Activated gamma-delta T cell treated with Interleukin-2 at 50 U/mL for 16 hours (primary cell): ENCODE results near the gene UGT3A1.
A peak's percentile ranks its signal among the peaks of the same experiment; 100 is the strongest.
"Not testable (repeated sequence)": the region's sequence is repeated elsewhere in the genome, so short reads cannot be mapped to it uniquely, and the experiment has no call there.

Source experiments
- DNase-seq: peaks from one replicate; pipeline ENCODE4 v3.0.0-alpha.2; 2020

UGT3A1 gene

DNA sequence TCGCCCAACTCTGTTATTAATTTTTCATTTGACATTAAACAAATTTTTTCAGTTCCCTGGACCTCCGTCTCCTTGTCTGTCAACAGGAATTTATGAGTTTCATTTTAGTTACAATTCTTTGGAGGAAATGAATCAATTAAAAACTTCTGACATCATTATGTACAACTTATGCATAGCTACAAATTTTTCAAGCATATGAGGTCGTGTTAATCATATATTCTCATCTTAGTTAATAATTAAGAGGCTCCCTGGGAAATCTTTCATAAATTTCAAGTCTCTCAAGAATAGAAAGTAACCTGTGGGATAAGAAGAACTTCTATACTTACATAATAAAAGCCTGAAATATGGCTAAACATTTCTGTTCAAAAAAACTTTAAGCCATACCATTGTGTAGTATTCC lies 3.4 kb downstream of the UGT3A1 start:
- no peak for DNase-seq

GRCh38 chr5:35979715-35980114 lies 11.5 kb downstream of the UGT3A1 start:
- no peak for DNase-seq

DNA sequence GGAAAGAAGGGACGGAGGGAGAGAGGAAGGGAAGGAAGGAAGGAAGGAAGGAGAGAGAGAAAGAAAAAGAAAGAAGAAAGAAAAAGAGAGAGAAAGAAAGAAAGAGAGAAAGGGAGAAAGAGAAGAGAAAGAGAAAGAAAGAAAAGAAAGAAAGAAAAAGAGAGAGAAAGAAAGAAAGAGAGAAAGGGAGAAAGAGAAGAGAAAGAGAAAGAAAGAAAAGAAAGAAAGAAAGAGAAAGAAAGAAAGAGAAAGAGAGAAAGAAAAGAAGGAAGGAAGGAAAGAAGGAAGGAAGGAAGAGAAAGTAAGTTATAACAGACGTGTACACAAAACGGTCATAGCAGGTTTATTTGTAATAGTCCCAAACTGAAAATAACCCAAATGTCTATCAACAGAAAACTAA lies 14.3 kb downstream of the UGT3A1 start:
- not testable (repeated sequence) for DNase-seq

- DNase-seq, result no peak
Observed at GRCh38 chr5:35974570-35974969, 16.6 kb downstream of the UGT3A1 start.

GRCh38 chr5:35971878-35972210 lies 19.3 kb downstream of the UGT3A1 start:
- no peak for DNase-seq

DNA sequence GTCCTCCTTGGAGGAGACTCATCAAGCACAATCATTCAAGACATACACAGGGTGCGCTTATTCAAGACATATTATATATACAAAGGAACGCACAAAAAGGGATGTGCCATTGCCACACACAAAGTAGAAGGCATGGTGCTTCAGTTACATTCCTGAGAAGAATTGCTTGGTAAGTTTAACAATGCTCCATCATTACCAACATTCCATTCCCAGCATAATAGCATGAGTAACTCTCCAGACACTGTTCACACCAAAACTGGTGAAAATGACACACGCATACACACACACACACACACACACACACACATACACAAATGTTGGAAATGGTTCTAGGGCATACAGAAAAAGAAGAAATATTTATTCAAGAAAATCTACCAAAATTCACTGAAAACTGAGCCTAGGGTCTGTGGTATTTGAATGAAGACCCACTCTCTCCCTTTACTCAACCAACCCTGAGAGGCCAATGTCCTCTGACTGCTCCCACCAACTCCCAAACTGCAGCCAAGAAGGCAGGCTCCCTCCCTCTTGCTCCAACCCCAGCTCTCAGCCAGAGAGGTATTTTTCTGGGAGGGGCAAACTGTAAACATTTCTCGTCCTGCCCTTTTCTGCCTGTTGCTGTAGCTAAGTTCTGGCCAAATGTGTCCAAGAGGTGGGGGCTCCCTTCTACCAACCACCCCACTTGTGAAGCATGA lies 19.9 kb downstream of the UGT3A1 start:
- no peak for DNase-seq

- DNase-seq, result no peak
Observed at GRCh38 chr5:35963381-35963843, 27.8 kb downstream of the UGT3A1 start.

DNA sequence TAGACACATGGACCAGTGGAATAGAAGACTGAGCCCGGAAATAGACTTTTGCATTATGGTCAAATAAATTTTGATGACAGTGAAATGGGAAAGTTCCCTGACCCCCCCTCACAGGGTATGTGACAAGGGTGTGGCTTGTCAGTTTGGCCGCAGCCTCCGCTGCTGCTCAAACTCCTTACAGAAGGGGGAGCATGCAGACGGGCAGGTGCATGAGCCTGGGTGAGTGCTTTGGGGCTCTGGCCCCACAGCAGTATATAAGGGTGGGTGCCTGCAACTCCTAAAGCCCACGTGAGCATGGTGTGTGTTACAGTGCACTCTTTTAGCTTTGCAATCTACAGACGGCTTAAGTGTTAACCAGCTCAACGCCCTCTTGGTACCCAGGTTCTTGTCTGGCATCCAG lies 30.9 kb downstream of the UGT3A1 start:
- no peak for DNase-seq

DNA sequence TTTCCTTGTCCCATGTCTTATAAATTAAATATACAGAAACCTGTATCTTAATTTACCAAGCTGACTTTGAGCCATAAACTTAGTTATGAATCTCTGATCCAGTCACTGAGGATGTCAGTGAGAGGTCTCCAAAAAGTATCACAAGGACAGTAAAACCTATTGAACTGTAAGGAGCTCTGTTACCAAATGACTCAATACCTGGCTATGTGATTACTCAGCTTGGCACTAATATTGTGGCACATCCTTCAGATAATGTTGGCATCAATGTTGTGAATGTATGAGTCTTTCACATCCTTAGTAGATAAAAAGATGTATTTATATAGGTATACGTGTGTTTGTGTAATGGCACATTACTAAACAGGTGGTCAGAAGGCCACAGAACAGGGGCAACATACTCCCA lies 34.8 kb downstream of the UGT3A1 start:
- no peak for DNase-seq

DNA sequence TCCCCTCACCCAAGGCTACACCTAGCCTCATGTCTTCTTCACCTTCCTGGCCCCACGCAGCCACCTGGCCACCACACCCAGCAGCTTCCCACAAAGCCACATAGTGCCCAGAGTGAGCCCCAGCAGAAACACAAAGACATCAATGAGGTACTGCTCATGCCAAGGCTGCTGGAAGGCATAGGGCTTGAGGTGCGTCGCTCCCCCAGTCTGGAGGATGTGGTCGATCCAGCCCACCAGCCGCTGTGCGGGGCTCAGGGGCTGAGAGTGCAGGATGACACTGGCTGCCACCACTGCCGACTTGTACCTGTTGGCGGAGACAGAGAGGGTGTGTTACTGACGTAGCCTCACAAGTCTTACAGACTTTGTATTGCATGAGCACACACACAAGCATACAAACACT lies 37.0 kb downstream of the UGT3A1 start:
- DNase-seq, result peak; percentile 10

- DNase-seq, result no peak
Observed at GRCh38 chr5:35947085-35947484, 44.1 kb downstream of the UGT3A1 start.

- no peak for DNase-seq
Observed at GRCh38 chr5:35939639-35940038, 51.6 kb downstream of the UGT3A1 start.

DNA sequence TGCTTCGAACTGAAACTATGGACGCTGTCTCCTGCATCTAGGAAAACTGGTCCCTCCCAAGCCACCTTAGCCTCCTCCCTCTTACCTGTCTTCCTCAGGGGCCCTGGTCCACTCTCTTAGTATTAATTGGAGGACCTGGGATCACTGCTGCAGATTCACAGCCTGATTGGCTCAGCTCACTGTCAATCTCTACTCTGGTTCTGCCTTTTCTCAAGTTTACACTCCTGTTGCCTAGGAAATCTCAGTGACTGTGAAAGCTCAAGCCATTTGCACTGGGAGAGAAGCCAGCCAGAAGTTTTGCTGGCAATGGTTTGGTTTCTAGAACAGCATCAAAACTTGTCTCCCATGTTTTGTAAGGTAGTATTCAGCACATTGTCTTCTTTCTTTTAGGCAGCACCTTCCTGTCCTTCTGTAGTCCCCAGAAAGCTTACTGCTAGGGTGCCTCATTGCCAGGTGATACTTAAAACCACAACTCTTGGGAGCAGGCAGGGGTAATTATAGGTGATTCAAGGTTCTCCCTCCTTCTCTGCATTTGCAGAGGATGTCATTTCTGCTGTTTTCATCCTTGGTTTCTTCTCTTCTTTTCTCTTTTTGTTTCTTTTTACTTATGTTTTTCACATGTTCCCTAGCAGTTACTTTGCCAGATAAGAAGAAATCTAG lies 52.5 kb downstream of the UGT3A1 start, which contains the start of gene CAPSL:
Gene CAPSL (minus strand): TSS at position 55 of the 660 bp plus-strand sequence. CDS start 17,502 bp downstream, outside the sequence.
- DNase-seq, result no peak

GRCh38 chr5:35926389-35927051 lies 64.7 kb downstream of the UGT3A1 start:
- DNase-seq, result peak; percentile 66

GRCh38 chr5:35924950-35925722 lies 66.1 kb downstream of the UGT3A1 start:
- DNase-seq, result peak; percentile 80

GRCh38 chr5:35924122-35924949 lies 66.9 kb downstream of the UGT3A1 start:
- no peak for DNase-seq

DNA sequence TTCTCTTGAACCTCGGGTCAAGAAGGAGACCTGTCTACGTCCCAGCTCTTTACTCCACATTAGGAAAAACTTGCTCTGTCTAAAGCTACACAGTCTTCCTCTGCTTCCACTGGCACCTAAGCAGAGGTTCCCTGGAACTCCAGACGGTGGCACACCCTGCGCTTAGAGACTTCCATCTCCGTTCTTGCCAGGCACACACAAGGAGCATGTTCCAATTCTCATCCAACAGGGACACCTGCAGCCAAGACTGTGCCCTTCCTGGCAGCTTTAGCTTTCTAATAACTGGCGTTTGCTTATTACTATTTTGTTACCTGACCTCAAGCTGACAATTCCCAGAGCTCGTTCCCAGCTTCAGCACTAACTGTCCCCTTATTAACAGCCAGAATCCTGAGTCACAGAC lies 68.7 kb downstream of the UGT3A1 start:
- no peak for DNase-seq

GRCh38 chr5:35921930-35922329 lies 69.3 kb downstream of the UGT3A1 start:
- DNase-seq, result no peak

- DNase-seq, result no peak
Observed at GRCh38 chr5:35920890-35921289, 70.3 kb downstream of the UGT3A1 start.

DNA sequence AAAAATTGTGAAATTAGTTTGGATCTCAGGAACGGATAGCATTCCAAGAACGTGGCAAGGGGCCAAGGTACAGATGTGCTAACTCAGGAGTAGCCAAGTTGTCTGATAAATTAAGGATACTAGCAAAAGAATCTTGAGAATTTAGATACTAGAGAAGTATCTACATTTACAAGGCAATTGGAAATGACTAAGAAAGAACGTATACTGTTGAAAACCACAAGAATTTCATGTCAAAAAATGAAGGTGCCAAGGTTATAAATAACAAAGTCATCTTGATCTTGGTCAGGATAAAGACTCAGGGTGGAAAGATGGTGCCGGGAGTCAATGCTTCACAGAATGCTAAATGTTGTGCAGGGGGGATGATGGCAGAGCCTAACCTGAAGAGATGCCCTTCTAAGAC lies 72.0 kb downstream of the UGT3A1 start:
- DNase-seq, result no peak

- no peak for DNase-seq
Observed at GRCh38 chr5:35908814-35909213, 82.4 kb downstream of the UGT3A1 start.

GRCh38 chr5:35908228-35908627 lies 83.0 kb downstream of the UGT3A1 start:
- DNase-seq, result no peak
